NCI-H2196 (cell line): ENCODE data around the gene VDR.

ENCODE experiments used
- DNase-seq: peaks from one replicate; lab custom pipeline; 2025; ENCODE audit not compliant: unreplicated experiment; lab: John Stamatoyannopoulos, UW

The VDR gene

DNA sequence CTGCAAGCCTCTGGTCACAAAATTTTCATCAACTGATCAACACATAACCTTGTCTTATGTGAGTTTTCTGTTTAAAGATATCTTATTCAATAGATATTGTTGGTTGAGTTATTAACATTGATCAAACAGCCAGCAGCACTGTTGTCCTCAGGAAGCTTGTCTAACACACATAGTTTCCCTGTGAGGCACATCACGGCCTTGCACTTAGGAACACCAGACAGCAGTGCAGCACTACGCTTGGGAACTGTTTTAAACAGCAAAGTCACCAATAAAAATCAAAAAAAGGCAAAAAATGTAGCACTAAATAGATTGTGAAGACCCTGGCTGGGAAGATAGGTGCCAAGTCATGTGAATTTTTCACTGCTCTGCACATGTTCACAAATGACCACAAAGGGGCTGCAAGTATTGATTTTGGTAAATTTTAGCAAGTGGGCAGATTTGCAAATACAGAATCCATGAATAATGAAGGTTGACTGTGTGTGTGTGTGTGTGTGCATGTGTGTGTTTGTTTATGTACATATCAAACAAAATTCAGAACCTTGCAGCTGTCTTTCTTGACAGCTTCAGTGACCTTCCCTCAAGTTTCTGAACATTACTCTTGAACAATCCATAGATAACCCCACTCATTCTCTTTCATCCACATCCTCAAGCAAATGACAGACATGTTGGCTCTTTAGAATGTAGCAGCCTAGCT is 28.9 kb downstream of the VDR start:
- DNase-seq, result no peak

DNA sequence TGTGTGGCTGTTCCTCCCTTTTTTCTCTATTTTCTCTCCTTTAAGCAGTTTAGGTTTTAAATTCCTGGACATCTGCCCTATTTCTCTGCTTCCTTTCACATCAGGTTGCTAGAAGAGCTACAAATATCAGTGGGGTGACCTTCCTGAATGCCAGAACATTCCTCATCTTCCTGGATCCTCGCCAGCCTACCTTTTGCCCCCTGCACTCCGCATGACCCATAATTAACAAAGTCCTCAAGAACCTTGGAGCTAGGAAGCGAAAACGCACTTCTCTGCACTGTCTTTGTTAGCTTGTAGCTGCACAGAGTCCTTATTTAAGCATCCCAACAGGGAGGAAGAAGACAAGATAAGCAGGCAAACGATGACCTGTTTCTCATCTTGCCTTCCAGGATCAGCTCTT is 30.5 kb downstream of the VDR start:
- no peak for DNase-seq

DNA sequence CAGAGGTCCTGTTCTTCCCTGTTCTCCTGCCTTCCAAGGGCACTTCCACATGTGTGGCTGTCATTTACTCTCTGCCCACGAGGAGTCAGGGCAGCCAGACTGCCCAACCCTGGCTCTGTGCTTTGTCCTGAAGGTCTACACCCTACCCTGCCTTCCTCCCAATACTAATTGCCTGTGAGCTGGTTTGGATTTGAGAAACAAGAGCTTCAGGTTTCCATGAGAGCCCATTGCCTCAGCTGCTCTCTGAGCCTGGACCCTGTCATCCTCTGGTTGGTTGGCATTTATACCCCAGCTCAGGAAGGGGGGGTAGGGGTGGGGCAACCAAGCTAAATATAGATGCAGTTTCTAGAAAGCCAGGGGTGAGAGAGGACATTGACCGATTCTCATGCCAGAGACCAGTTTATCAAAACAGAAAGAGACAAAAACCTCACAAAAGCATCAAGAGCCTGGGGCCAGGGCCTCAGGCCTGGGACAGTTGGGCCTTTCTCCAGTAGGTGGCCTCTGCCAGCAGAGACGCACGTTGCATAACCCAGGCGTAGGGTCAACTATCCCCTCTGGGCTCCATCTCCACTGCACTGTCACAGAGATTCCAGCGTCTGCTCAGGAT is 34.5 kb downstream of the VDR start:
- DNase-seq, result no peak

DNA sequence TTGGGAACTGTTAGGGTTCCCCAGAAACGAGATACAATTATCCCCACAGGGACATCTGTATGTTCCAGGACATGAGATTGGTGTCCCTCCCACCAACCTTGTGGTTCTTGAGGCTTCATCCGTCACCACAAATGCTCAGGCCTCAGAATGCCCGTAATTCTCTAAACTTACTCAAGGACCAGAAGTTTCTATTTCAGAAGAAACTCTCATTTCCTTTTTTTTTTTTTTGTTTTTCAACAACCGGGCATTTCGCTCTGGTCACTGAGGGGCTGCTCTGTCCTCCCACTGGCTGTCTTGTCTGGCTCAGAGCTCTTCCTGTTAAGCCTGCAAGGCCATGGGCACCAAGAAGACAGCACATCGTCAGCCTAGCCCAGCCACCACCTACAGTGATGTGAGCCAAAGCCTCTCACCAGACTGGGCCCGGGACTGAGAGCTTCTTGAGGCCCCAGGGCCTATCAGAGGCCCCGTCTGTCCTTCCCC is 36.2 kb downstream of the VDR start:
- no peak for DNase-seq

DNA sequence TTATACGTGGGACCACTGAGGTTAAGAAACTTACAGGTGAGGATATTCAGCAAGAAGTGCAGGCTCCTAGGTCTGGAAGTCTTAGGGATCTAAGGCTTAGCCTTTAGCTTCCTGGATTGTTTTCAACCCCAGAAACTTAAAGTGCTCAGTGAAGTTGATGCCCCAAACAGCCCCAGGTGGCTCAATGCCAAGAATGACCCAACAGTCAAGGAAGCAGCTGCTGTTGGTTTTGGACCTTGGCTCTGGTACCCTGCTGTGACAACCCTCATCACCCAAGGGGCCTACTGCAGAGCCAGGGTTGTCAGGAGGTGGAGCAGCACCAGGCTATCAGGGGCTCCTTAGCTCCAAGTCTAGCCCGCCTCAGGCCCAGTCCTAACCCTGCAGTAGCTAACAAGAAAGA is 36.8 kb downstream of the VDR start:
- no peak for DNase-seq

DNA sequence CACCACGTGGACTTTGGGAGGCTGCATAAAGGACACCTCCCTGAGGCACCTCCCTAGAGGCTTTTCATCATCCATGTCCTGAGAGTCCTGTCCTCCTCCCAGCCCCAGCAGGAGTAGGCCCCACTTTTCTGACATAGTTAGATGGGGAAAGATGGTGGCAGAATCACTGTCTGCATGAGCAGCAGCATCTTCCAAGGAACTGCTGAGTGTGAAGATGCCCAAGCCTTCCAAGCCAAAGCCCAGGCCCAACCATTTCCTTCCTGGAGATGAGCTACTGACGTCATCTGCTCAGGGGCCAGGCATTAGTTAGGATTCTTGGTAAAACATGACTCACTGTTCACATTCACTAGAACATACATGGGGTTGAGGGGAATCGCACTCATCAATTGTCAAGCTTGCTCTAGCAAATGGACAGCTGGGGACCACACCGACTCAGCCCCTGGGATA is 37.3 kb downstream of the VDR start:
- DNase-seq, result no peak

DNA sequence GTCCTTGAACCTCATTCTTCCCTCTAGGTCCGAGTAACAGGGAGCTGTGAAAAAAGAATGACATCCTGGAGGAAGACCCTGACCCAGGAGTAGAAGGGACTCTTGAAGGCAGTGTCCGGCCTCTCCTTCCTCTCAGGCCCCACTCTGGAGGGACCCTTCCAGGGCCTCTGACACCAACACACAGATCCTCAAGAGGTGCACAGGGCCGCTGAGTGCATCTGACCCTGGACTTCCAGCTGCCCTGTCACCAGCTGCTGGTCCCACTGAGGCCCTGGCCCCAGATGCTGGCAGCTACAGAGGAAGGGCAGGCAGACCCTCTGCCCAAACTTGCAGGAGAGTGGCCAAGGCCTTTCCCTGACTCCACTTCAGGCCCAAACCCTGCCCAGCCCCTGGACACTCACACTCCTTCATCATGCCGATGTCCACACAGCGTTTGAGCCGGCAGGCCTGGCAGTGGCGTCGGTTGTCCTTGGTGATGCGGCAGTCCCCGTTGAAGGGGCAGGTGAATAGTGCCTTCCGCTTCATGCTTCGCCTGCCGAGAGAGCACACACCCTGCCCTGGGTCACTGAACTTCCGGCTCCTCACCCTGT is 40.1 kb downstream of the VDR start:
- DNase-seq, result no peak

DNA sequence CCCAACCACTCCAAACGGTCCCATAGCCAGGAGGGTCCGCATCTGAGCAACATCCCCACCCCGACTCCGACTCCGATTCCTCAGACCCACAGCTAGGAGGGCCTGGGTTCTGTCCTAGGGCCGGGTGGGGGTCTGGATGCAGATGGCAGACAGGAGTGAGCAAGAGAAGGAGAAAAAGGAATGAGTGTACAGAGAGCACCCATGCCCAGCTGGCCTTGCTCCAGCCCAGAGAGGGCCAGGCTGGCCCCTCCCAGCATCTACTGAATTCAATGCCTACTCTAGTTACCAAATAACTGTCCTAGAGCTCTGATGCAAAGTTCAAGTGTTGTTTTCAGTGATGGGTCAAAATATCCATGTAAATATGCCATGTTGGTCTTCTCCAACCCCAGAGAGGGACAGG is 40.8 kb downstream of the VDR start:
- no peak for DNase-seq

DNA sequence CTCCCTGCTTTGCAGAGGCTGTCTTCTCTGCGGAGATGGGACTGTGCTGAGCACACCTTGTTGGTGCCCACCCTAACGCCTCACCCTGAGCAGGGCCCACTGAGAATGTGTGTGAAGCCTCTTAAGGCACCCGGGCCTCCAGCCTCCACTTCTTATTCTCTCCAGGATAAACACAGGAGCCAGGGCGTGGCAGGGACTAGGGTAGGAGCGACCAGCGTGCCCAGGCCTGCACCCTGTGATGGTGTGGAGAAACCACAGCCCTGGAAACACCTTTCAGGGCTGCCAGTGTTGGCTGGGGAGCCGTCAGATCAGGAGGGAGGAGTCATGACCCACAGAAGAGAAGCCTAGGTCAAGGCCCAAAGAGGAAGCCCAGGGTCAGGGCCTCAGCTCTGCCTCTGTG is 41.3 kb downstream of the VDR start:
- DNase-seq, result no peak

DNA sequence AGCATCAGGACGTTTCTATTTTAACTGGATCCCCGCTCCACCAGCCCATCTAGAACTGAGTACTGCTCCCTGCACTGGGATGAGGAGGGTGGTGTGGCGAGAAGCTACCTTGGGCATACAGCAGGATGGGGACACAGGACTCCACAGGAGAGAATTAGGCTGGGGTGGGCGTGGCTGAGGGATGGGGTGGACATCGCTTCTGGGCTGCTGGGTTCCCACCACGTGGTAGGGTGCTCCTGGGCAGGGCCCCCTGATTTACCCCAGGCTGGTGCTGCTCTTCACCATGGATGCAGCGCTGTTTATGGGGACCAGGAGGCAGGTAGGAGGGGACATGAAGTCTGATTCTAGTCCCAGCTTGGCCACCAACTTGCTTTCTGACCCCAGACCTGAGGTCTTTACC is 41.9 kb downstream of the VDR start:
- no peak for DNase-seq

DNA sequence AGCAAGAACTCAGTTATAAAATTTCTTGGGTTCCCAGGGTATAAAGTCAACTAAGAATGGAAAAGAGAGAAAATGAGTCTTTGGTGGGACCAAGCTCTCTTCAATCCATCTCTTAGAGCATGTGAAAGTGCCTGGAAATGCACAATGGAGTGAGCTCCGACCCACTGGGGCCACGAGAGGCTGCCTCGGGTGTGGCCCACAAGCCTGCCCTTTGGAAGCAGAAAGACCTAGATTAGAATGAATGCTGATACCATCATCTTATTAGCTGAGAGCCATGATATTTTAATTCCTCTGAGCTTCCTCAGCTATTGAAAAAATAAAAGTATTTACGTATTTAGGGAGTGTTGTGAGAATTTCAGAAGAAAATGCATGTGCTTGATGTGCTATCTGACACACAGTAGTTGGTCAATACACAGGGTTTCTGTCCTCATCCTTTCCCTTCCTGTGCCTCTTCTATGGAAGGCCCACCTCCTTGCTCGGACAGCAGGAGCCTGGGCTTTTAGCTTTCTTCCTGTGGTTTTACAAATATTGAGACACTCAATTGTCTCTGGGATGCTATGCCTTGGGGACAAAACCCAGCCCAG is 42.5 kb downstream of the VDR start:
- DNase-seq, result no peak

DNA sequence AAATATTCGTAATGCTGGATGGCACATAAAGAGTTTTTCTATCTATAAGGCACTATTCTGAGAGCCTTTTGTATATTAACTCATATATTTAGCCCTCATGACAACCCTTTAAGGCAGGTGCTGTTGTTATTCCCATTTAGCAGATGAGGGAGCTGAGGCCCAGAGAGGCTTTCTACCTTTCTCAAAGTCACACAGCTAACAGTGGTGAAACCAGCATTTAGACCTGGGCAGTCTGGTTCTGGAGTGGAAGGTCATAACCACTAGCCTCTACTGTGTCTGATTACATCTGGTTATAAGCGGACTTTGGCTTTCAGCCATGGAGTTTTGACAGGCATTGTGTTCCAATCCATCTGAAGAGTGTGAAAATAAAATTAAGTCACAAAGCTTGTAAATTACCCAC is 43.9 kb downstream of the VDR start:
- no peak for DNase-seq

DNA sequence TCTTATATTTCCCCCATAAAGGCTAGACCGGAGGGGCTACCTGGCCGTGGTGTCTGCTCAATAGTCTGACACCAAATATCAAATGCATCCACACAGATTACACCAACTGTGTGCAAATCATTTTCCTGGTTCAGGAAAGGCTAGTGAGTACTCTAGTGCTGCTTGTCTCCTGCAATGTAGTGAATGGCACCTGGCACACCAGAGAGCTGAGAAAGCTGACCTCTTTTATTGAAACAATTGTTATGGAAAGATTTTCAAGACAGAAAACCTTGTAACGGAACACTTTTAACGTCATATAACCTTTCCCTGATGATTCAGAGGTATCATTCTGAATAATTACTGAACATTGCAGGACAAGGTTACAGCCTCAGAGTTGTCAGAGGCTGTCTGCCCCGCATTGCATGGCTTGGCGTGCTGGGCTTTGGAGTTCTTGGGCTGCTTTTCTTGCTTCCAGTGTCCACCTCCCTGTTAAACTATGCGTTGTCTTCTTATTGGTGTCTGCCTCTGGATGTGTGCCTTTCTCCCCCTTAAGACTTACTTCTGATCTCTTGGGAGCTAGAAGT is 44.4 kb downstream of the VDR start:
- no peak for DNase-seq

DNA sequence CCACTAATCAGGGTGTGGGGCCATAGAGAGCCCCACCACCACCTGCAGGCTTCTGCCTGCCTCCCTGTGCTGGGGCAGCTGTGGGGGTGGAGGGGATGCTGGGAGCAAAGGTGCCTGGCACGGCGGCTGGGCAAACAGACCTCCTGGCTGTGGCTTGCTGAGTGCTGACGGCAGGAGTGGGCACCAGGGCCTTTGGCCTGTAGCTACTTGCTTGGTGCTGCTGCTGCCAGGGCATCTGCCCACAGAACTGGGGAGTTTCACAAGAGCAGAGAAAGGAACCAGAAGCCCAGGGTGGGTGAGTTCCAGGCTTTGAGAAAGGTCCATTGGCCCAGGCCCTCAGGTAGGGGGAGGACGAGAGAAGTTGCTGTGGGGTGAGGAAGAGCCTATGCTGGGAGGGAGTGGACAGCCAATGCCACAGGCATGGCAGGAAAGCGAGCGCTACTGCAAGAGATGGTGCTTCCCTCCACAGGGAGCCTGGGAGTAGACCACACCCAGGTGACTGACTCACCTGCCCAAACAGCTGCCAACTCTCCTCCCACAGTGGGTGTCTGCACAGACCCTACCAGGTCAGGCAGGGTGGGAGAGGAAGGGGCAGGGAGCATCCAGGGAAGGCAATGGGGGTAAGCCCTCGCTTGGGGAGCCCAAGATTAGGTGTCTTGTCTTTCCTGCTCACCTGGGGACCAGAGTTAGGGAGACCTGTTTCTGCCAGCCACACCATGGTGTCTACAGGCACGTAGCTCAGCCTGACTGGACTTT is 46.1 kb downstream of the VDR start:
- no peak for DNase-seq

DNA sequence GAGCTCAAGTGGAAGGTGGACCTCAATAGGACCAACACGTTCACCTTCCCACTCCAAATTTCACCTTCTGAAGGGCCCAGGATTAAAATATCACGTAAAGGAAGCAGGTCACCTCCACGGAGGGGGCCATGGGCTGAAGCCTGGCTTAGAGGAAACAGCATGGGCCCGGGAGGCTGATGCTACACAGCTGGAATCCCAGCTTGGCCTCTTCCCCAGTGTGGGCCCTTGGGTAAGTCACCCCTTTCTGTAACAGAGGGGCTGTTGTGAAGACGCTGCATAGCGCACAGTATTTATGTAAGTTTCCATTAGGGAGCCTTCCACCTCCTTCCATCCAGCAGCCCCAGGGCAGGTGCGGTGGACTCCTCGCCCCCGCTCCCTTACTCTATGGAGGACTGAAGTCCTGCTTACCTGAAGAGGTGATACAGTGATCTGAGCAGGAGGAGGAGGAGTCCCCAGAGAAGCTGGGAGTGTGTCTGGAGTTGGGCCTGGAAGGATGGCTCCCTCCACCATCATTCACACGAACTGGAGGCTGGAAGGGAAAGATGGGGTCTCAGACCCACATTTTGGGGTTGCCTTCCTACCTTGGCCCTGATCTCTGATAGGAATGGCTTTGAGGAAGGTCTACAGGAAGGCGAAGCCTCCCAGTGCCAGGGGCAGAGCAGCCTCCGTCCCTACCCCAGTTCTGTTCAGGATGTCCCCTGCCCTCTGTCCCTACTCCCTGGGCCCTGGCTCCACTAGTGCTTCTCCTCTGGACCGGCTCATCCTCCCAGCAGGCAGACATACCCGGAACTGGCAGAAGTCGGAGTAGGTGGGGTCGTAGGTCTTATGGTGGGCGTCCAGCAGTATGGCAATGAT is 47.8 kb downstream of the VDR start:
- DNase-seq, result no peak

DNA sequence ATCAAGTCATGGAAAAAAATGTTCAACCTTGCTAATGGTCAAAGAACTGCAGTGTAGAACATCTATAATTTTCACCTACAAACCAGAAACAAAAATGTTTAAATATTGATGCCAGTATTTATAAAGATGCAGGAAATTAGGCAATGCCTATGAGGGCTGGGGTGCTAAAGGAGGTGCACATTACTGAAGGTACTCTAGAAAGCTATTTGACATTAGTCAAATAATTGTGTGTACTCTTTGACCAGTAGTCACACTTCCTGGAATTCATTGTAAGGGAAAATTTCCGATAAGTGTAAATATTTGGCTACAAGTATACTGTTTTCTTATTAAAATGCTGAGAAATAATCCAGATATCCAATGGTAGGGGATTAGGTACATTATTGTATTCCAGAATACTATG is 48.7 kb downstream of the VDR start:
- DNase-seq, result no peak

DNA sequence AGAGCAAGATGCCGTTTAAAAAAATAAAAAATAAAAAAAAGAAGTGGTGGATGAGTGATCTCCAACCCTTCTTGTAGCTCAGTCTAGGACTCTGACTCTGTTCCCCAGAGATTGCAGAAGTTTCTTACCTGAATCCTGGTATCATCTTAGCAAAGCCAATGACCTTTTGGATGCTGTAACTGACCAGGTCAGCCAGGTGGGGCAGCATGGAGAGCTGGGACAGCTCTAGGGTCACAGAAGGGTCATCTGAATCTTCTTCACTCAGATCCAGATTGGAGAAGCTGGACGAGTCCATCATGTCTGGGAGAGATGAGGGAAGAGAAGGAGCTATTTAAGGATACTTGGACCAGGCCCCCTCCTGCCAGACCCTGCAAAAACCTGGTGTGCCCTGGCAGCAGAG is 49.3 kb downstream of the VDR start:
- DNase-seq, result no peak

DNA sequence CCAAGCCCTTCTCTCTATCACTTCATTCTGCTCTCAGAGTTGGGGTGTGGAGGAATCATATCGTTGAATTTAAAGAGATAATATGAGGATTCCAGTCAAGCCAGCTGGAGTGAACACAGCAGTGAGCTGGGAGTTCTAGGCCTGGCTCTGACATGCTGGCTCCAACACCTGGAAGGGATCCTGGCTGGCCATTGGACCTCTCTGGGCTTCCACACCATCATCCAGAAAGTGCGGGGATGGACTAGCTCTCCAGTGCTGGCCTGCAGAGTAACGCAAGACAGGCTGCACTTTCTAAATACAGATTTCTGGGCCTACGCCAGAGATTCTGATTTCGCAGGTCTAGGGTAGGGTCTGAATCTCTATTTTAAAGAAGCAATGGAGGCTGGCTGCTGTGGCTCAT is 50.3 kb downstream of the VDR start:
- DNase-seq, result no peak

DNA sequence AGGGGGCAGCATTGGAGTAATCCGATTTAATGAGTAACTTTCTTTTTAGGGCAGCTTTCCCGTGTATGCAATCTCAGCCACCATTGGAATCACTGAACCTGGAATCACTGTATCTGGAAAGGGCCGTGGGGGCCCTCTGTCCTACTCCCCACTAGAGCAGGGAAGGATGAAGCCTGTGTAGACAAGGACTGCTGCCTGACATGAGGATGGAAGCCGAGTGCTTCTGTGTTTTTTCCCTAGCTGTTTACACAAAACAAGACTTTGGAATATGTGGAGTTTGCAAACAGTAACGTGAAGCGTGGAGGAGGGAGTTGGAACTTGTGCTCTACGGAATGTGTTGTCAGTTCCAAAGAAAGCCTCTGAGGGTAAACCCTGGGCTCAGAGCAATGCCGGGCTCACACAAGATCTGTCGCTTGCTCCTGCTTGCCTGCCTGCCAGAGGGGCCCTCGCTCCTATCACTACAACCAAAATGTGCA is 52.7 kb downstream of the VDR start:
- DNase-seq, result no peak

DNA sequence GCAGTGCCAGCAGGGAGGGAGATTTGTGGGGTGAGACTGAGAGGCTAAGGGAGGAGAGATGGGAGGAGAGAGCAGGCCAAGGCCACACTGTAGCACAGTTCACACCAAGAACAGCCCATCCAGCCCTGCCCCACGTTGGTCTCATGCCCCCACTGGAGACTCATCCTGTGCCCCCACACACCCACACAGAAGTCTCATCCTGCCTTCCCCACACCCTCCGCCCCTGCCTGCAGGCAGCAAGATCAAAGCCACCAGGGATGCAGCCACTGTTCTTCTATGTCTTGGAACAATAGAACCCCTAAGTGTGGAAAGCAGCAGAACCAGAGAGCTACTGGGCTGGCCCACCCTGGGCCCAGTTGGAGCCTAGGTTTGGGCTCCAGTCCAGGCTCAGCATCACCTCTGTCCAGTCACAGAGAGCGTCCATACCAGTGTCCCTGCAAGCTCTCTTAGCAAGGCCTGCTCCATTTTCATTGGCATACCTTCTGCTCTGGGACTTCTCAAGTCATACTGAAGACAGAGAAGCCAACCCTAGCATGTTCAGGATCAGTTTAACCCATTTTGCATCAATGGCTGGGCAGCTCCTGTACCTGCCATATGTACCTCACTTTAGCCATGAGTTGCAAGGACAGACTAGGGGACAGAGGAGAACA is 53.4 kb downstream of the VDR start:
- no peak for DNase-seq
